GM10266 (cell line): ENCODE data around the gene CACNG3.
"Not testable (repeated sequence)": the region's sequence is repeated elsewhere in the genome, so short reads cannot be mapped to it uniquely, and the experiment has no call there.

Experiments used
- DNase-seq: peaks from one replicate; pipeline ENCODE4 v3.0.0; 2012; ENCODE audit errors: extremely low spot score
- TF ChIP-seq, protein P1 (sequence below): IDR thresholded peaks from 2 replicates; pipeline ENCODE4 v1.5.1; 2012; ENCODE audit warnings: mild to moderate bottlenecking, low read depth; ENCODE audit not compliant: control insufficient read depth, insufficient read depth; ENCODE audit errors: missing control alignments

CACNG3 gene

DNA sequence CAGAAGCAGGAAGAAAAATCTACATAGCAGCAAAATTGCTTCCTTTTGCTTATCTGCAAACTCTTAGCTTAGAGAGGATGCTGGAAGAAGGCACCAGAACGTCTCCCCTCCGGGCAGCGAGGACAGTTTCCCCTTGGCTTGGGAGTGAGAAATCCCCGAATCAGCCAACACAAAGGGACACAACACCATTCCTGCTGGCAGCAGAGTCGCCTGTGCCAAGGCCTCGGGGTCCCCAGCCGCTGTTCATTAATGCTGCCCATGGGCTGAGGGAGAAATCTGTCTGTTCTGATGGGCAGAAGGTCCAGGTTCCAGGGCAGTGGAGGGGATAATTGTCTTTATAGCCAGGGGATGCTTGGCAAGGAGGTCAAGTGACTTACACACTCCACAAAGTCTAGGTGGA lies 38.0 kb downstream of the CACNG3 start:
- TF ChIP-seq, protein P1, sequence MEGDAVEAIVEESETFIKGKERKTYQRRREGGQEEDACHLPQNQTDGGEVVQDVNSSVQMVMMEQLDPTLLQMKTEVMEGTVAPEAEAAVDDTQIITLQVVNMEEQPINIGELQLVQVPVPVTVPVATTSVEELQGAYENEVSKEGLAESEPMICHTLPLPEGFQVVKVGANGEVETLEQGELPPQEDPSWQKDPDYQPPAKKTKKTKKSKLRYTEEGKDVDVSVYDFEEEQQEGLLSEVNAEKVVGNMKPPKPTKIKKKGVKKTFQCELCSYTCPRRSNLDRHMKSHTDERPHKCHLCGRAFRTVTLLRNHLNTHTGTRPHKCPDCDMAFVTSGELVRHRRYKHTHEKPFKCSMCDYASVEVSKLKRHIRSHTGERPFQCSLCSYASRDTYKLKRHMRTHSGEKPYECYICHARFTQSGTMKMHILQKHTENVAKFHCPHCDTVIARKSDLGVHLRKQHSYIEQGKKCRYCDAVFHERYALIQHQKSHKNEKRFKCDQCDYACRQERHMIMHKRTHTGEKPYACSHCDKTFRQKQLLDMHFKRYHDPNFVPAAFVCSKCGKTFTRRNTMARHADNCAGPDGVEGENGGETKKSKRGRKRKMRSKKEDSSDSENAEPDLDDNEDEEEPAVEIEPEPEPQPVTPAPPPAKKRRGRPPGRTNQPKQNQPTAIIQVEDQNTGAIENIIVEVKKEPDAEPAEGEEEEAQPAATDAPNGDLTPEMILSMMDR = no peak
- DNase-seq = no peak

DNA sequence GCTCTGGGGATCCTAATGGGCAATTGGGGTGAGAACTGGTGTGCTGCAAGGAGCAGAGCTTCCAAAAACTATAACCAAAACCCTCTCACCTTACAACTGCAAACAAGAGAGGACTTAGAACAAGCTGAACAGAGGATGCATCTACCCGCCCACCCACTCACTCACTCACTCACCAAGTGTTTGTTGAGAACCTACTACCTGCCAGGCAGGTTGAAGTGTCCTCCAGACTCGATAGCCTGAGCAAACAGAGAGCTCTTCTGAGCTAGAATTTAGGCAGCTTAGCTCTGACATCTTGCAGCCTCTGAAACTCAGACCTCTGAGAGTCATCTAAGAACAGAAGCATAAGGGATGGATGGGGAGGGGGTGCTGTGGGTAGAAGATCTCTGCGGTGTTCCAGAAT lies 41.2 kb downstream of the CACNG3 start:
- no peak for DNase-seq
- TF ChIP-seq, protein P1 = no peak

DNA sequence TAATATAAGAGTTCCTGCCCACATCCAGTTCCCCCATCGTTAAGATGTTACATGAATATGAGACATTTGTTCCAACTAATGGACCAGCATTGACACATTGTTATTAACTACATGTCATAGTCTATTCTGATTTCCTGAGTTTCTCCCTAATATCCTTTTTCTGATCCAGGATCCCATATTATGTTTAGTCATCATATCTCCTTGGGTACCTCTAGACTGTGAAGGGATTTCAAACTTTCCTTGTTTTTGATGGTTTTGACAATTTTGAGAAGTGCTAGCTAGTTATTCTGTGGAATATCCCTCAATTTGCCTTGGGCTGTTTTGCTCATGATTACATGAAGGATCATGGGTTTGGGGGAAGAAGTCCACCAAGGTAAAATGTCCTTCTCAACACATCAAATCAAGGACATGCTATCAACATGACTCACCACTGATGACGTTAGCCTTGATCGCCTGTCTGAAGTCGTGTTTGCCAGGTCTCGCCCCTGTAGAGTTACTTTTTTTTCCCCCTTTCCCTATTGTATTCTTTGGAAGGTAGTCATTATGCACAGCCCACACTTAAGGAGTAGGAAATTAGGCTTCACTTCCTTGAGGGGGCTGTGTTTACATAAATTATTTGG lies 42.5 kb downstream of the CACNG3 start:
- no peak for DNase-seq
- TF ChIP-seq, protein P1 = no peak

DNA sequence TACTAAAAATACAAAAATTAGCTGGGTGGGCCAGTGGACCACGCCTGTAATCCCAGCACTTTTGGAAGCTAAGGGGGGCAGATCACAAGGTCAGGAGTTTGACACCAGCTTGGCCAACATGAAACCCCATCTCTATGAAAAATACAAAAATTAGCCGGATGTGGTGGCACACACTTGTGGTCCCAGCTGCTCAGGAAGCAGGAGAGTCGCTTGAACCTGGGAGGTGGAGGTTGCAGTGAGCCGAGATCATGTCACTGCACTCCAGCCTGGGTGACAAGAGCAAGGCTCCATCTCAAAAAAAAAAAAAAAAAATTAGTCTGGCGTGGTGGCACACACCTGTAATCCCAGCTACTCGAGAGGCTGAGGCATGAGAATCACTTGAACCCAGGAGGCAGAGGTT lies 44.6 kb downstream of the CACNG3 start:
- DNase-seq = not testable (repeated sequence)

DNA sequence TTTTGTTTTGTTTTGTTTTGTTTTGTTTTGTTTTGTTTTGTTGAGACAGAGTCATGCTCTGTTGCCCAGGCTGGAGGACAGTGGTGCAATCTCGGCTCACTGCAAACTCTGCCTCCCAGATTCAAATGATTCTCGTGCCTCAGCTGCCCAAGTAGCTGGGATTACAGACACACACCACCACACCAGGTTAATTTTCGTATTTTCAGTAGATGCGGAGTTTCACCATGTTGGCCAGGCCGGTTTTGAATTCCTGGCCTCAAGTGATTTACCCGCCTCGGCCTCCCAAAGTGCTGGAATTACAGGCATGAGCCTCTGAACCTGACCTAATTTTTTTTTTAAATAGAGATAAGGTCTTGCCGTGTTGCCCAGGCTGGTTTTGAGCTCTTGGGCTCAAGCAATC lies 46.5 kb downstream of the CACNG3 start:
- no peak for DNase-seq

DNA sequence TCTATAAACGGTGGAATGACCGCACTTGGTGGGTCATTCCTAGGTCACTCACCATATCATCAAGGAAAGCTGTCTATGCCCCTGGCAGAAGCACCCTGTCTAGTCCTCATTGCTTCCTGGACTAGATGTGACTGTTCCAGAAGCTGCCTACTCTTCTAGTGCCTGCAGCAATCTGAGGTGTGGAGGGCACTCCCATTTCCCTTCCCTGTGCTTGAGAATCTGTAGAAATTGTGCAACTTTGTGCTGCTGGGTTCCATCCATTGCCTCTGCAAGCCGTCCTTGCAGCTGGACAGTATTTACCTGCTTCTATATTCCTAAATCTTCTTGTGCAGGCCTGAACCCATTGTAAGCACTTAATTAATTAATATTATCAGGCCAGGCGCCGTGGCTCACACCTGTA lies 52.1 kb downstream of the CACNG3 start:
- TF ChIP-seq, protein P1 = no peak
- no peak for DNase-seq

More for the DNA sequence above, 46.5 kb downstream of the CACNG3 start:
- TF ChIP-seq, protein P1 = no peak

DNA sequence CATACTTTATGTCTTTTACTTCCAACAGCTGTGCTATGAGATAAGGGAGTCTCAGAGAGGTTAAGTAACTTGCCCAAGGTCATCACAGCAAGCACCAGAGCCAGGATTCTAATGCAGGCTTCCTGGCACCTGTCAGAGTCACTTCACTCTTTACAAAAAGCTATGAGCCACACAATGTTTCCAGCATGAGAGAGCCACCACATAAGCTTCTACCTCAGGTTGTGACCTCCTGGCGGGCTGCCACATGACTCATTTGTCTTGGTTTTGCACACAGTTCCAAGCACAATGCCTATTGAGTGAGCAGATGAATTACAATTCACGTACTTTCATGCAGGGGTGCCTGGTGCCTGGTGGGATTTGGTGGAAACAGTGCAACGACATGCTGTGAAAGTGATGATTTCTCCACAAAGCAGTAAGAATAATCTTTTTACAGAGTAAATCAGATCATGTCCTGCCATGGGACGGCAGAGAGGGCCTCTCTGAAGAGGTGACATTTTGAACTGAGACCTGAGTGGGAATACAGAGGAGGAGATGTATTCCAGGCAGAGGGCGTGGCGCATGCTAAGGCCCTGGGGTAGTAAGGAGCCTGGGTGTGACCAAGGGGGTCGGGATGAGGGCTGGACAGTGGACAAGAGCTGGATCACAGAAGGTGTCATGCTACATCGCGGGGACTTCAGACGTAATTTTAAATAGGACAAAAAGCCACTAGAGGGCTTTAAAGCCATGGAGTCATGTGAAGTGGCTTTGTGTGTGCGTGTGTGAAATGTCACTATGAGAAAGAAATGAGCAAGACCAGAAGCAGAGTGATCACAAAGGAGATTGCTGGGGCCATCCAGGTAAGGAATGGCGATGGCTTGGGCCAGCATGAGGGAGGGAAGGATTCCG lies 53.4 kb downstream of the CACNG3 start:
- TF ChIP-seq, protein P1 = no peak
- no peak for DNase-seq
